HFFc6 (cell line): Measurements from ENCODE around the gene PIK3R3. TPM values are rescaled to one million over a fixed set of nuclear protein-coding genes. Genes with fewer than 3 reads are reported as not detected.
"Not testable (repeated sequence)": the region's sequence is repeated elsewhere in the genome, so short reads cannot be mapped to it uniquely, and the experiment has no call there.

Experiments used
- DNase-seq: peaks from one replicate; pipeline ENCODE4 v3.0.0-alpha.2; 2018
- H3K27ac Mint-ChIP-seq: 2 replicates; pipeline ENCODE4 v1.8.0; 2020; ENCODE audit warnings: mild to moderate bottlenecking, mixed read lengths
- H3K27me3 Mint-ChIP-seq: 2 replicates; pipeline ENCODE4 v1.8.0; 2021; ENCODE audit warnings: mild to moderate bottlenecking, moderate library complexity, mixed read lengths; ENCODE audit not compliant: insufficient read depth
- H3K36me3 Mint-ChIP-seq: 2 replicates; pipeline ENCODE4 v1.8.0; 2021; ENCODE audit warnings: low read depth, mixed read lengths
- H3K4me1 Mint-ChIP-seq: 2 replicates; pipeline ENCODE4 v1.8.0; 2020; ENCODE audit warnings: low read depth, mixed read lengths
- H3K4me3 Mint-ChIP-seq: 2 replicates; pipeline ENCODE4 v1.8.0; 2020; ENCODE audit warnings: mild to moderate bottlenecking, moderate library complexity, mixed read lengths
- H3K9me3 Mint-ChIP-seq: 2 replicates; pipeline ENCODE4 v1.8.0; 2020; ENCODE audit warnings: mild to moderate bottlenecking, mixed read lengths
- total RNA-seq, 6 experiments: library from RNA; stranded (reverse); fragmentation: NEBNext Ultra II Directional; extraction: Animal tissue kit (Norgen Biotek cat#: 25700); gene quantifications; 2 replicates in 1 of 6; 3 replicates in 5 of 6; pipeline ENCODE4 v1.2.3, GENCODE V29; 2021
- TF ChIP-seq, protein P1 (sequence below): fragments of 200-600 bp; sonication (generic); IDR thresholded peaks from 2 replicates; pipeline ENCODE4 v1.5.0; 2021; ENCODE audit warnings: antibody characterized with exemption, mild to moderate bottlenecking

The PIK3R3 gene
- total RNA-seq, 6 experiments from 2014 or later, result 5.4 to 8.9 (median 6.0) TPM

DNA sequence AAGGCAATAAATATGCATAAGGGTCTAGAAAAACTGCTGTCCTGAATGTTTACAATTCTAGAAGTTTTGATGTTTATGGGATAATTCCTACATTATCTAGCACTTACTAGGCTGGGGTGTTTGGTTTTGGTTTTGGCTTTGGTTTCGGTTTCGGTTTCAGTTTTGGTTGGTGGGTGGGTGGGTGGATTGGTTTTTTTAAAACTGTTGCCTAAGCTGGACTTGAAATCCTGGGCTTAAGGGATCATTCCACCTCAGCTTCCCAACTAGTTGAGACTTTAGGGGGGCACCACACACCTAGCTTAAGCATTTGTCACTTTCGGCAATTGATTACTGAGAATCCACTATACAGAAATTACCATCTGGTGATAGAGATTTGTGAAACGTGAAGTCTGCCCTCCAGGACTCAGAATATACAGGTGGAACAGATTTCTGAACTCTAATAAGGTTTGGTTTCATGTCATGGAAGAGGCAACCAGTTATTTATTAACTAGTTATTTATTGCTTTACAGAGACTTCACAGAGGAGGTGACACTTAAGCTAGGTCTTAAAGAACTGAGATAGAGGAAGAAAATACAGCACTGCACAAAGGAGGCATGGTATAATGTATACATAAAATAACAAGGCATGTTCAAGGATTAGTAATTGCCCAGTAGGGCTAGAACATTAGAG is 69.6 kb downstream of the PIK3R3 start:
- H3K4me3 Mint-ChIP-seq, result peak overlapping the region; percentile 67

DNA sequence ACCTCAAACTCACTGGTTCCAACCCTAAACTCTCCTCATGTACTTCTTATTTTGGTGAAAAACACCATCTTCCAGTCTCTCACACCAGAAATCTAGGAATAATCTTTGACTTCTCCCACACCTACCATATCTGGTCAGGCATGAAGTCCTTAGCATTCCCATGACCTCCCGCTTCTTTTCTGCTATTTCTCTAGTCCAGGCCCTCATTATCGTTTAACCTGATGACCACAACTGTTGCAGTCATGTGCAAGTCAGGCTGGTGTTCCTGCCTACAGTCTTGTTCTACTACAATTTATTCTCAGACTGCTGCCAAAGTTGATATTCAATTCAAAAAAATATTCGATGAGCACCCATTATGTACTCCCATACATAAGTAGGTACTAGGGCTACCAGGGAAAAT is 71.3 kb downstream of the PIK3R3 start:
- TF ChIP-seq, protein P1, sequence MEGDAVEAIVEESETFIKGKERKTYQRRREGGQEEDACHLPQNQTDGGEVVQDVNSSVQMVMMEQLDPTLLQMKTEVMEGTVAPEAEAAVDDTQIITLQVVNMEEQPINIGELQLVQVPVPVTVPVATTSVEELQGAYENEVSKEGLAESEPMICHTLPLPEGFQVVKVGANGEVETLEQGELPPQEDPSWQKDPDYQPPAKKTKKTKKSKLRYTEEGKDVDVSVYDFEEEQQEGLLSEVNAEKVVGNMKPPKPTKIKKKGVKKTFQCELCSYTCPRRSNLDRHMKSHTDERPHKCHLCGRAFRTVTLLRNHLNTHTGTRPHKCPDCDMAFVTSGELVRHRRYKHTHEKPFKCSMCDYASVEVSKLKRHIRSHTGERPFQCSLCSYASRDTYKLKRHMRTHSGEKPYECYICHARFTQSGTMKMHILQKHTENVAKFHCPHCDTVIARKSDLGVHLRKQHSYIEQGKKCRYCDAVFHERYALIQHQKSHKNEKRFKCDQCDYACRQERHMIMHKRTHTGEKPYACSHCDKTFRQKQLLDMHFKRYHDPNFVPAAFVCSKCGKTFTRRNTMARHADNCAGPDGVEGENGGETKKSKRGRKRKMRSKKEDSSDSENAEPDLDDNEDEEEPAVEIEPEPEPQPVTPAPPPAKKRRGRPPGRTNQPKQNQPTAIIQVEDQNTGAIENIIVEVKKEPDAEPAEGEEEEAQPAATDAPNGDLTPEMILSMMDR, result no peak
- Mint-ChIP-seq H3K27ac (no peak overlapping the region), H3K4me1 (peaks cover 13% of the 10 kb centered on the region; the same call in 1 of the 2 replicates), H3K36me3 (peaks cover 16% of the 10 kb centered on the region), H3K9me3 (peaks cover 4% of the 10 kb centered on the region; the same call in 1 of the 2 replicates), H3K27me3 (peaks cover 1% of the 10 kb centered on the region), H3K4me3 (no peak overlapping the region)
- DNase-seq, result no peak

More for the DNA sequence above, 69.6 kb downstream of the PIK3R3 start:
- Mint-ChIP-seq H3K36me3 (peaks cover 10% of the 10 kb centered on the region), H3K4me1 (peaks cover 13% of the 10 kb centered on the region; the same call in 1 of the 2 replicates), H3K27ac (no peak overlapping the region), H3K27me3 (no peaks in the 10 kb centered on the region; the same call in 1 of the 2 replicates), H3K9me3 (no peaks in the 10 kb centered on the region)
- DNase-seq, result no peak
- TF ChIP-seq, protein P1, result no peak

DNA sequence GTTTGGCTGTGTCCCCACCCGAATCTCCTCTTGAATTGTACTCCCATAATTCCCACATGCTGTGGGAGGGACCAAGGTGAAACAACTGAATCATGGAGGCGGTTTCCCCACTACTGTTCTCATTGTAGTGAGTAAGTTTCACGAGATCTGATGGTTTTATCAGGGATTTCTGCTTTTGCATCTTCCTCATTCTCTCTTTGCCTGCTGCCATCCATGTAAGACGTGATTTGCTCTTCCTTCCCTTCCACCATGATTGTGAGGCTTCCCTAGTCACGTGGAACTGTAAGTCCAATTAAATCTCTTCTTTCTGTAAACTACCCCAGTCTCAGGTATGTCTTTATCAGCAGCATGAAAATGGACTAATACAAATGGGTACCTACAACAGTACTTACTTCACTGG is 73.5 kb downstream of the PIK3R3 start:
- TF ChIP-seq, protein P1, result no peak
- H3K27ac Mint-ChIP-seq, result no peak overlapping the region
- H3K4me3 Mint-ChIP-seq, result no peak overlapping the region
- H3K36me3 Mint-ChIP-seq, result peaks cover 16% of the 10 kb centered on the region
- H3K27me3 Mint-ChIP-seq, result peaks cover 1% of the 10 kb centered on the region; the same call in 1 of the 2 replicates
- peaks cover 4% of the 10 kb centered on the region; the same call in 1 of the 2 replicates for H3K9me3 Mint-ChIP-seq
- H3K4me1 Mint-ChIP-seq, result peaks cover 8% of the 10 kb centered on the region
- DNase-seq, result no peak

DNA sequence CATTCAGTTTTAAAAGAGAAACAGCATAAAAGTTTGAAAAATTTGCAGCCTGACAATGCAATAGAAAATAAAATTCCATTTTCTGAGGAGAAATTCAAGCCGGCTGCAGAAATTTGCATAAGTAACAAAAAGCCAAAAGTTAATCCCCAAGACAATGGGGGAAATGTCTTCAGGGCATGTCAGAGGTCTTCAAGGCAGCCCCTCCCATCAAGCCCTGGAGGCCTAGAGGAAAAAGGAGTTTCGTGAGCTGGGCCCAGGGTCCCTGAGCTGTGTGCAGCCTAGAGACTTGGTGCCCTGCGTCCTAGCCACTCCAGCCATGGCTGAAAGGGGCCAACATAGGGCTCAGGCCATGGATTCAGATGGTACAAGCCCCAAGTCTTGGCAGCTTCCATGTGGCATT is 74.6 kb downstream of the PIK3R3 start:
- H3K27me3 Mint-ChIP-seq, result peaks cover 1% of the 10 kb centered on the region
- no peak overlapping the region for H3K27ac Mint-ChIP-seq
- H3K4me1 Mint-ChIP-seq, result peaks cover 7% of the 10 kb centered on the region
- no peak overlapping the region for H3K4me3 Mint-ChIP-seq
- H3K36me3 Mint-ChIP-seq, result peaks cover 16% of the 10 kb centered on the region
- peaks cover 4% of the 10 kb centered on the region; the same call in 1 of the 2 replicates for H3K9me3 Mint-ChIP-seq
- no peak for DNase-seq
- TF ChIP-seq, protein P1, result no peak

- H3K36me3 Mint-ChIP-seq, result peaks cover 16% of the 10 kb centered on the region
- H3K4me3 Mint-ChIP-seq, DNase-seq, H3K9me3 Mint-ChIP-seq, H3K4me1 Mint-ChIP-seq, H3K27me3 Mint-ChIP-seq, H3K27ac Mint-ChIP-seq: not testable (repeated sequence)
Measured at GRCh38 chr1:46057215-46057614, 75.2 kb downstream of the PIK3R3 start.

- peaks cover 4% of the 10 kb centered on the region; the same call in 1 of the 2 replicates for H3K4me1 Mint-ChIP-seq
- TF ChIP-seq, protein P1, result no peak
Measured at GRCh38 chr1:46056325-46056724, 76.1 kb downstream of the PIK3R3 start.

More at GRCh38 chr1:46056325-46056724, 76.1 kb downstream of the PIK3R3 start:
- peaks cover 4% of the 10 kb centered on the region; the same call in 1 of the 2 replicates for H3K9me3 Mint-ChIP-seq
- no peak overlapping the region for H3K4me3 Mint-ChIP-seq
- peaks cover 16% of the 10 kb centered on the region for H3K36me3 Mint-ChIP-seq
- H3K27me3 Mint-ChIP-seq, result peaks cover 1% of the 10 kb centered on the region
- no peak overlapping the region for H3K27ac Mint-ChIP-seq
- DNase-seq, result no peak
